HEK293 (cell line): ENCODE data around the gene MRPS18A.

Source experiments
- CTCF ChIP-seq: fragments of 450-650 bp; formaldehyde crosslinking; IDR thresholded peaks from 2 replicates; pipeline ENCODE4 v1.5.1; 2016; ENCODE audit warnings: missing biosample characterization, missing genetic modification characterization
- ZNF398 ChIP-seq: fragments of 450-650 bp; formaldehyde crosslinking; IDR thresholded peaks from 2 replicates; pipeline ENCODE4 v1.5.1; 2017; ENCODE audit warnings: missing biosample characterization, missing genetic modification characterization
- ZXDB ChIP-seq: fragments of 450-650 bp; formaldehyde crosslinking; IDR thresholded peaks from 2 replicates; pipeline ENCODE4 v1.5.1; 2016; ENCODE audit warnings: missing biosample characterization, missing genetic modification characterization
- TF ChIP-seq, protein P1 (sequence below): fragments of 450-650 bp; formaldehyde crosslinking; IDR thresholded peaks from 2 replicates; pipeline ENCODE4 v1.5.1; 2016; ENCODE audit warnings: missing biosample characterization, missing genetic modification characterization

DNA sequence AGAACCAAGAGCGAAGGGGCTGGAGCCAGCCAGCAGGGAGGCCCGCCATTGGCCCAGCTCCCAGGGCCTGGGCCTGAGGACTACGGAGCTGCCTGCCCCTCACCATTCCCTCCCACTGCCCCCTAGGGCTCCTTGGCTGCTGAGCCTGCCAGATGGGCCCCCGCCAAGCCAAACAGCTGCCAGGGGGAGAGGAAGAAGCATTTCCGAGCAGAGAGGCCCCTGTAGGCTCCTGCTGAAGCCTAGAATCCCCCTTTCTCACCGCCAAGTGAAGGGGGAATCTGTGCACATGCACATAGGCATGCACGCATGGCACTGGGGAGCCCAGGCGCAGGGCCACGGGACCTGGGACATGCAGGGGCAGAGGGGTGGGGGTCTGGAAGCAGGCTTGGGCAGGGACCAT lies 28.5 kb upstream of the MRPS18A start:
- TF ChIP-seq CTCF (tag by site-specific recombination) (no peak), ZNF398 (tag by site-specific recombination) (no peak; the same call in 1 of the 2 replicates), ZXDB (tag by site-specific recombination) (no peak)
- TF ChIP-seq, protein P1, sequence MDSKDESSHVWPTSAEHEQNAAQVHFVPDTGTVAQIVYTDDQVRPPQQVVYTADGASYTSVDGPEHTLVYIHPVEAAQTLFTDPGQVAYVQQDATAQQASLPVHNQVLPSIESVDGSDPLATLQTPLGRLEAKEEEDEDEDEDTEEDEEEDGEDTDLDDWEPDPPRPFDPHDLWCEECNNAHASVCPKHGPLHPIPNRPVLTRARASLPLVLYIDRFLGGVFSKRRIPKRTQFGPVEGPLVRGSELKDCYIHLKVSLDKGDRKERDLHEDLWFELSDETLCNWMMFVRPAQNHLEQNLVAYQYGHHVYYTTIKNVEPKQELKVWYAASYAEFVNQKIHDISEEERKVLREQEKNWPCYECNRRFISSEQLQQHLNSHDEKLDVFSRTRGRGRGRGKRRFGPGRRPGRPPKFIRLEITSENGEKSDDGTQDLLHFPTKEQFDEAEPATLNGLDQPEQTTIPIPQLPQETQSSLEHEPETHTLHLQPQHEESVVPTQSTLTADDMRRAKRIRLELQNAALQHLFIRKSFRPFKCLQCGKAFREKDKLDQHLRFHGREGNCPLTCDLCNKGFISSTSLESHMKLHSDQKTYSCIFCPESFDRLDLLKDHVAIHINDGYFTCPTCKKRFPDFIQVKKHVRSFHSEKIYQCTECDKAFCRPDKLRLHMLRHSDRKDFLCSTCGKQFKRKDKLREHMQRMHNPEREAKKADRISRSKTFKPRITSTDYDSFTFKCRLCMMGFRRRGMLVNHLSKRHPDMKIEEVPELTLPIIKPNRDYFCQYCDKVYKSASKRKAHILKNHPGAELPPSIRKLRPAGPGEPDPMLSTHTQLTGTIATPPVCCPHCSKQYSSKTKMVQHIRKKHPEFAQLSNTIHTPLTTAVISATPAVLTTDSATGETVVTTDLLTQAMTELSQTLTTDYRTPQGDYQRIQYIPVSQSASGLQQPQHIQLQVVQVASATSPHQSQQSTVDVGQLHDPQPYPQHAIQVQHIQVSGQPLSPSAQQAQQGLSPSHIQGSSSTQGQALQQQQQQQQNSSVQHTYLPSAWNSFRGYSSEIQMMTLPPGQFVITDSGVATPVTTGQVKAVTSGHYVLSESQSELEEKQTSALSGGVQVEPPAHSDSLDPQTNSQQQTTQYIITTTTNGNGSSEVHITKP, result no peak
